HG02943 (cell line): ENCODE results near the gene CDKAL1.
"Not testable (repeated sequence)": the region's sequence is repeated elsewhere in the genome, so short reads cannot be mapped to it uniquely, and the experiment has no call there.

ENCODE experiments used
- ATAC-seq: cut with Tn5 transposase; IDR thresholded peaks from one replicate; pipeline ENCODE4 v1.9.1; 2021; ENCODE audit warnings: mild to moderate bottlenecking, low read depth, moderate library complexity; ENCODE audit not compliant: unreplicated experiment

The CDKAL1 gene

GRCh38 chr6:21245488-21245887, 711.2 kb downstream of the CDKAL1 start:
- ATAC-seq, result no peak

- no peak for ATAC-seq
These were observed 711.8 kb downstream of the CDKAL1 start for GRCh38 chr6:21246075-21246474.

- ATAC-seq, result not testable (repeated sequence)
These were observed 720.2 kb downstream of the CDKAL1 start for GRCh38 chr6:21254460-21254859.

GRCh38 chr6:21256197-21256596, 721.9 kb downstream of the CDKAL1 start:
- no peak for ATAC-seq

GRCh38 chr6:21257125-21257524, 722.9 kb downstream of the CDKAL1 start:
- no peak for ATAC-seq

- no peak for ATAC-seq
These were observed 724.4 kb downstream of the CDKAL1 start for GRCh38 chr6:21258665-21259064.

GRCh38 chr6:21259660-21260059, 725.4 kb downstream of the CDKAL1 start:
- no peak for ATAC-seq

- ATAC-seq, result no peak
These were observed 728.2 kb downstream of the CDKAL1 start for GRCh38 chr6:21262504-21262903.

- no peak for ATAC-seq
These were observed 729.5 kb downstream of the CDKAL1 start for GRCh38 chr6:21263531-21264287.

GRCh38 chr6:21264288-21265033, 730.2 kb downstream of the CDKAL1 start:
- ATAC-seq, result no peak

GRCh38 chr6:21265034-21265729, 730.9 kb downstream of the CDKAL1 start:
- no peak for ATAC-seq

GRCh38 chr6:21265730-21266044, 731.4 kb downstream of the CDKAL1 start:
- ATAC-seq, result no peak

- ATAC-seq, result no peak
These were observed 736.5 kb downstream of the CDKAL1 start for GRCh38 chr6:21270636-21271201.

- ATAC-seq, result no peak
These were observed 737.3 kb downstream of the CDKAL1 start for GRCh38 chr6:21271428-21272155.

GRCh38 chr6:21273451-21273850, 739.2 kb downstream of the CDKAL1 start:
- ATAC-seq, result no peak

- ATAC-seq, result no peak
These were observed 740.6 kb downstream of the CDKAL1 start for GRCh38 chr6:21274851-21275250.

GRCh38 chr6:21277601-21278374, 743.5 kb downstream of the CDKAL1 start:
- ATAC-seq, result no peak

GRCh38 chr6:21278375-21278745, 744.1 kb downstream of the CDKAL1 start:
- ATAC-seq, result no peak

- ATAC-seq, result no peak
These were observed 745.4 kb downstream of the CDKAL1 start for GRCh38 chr6:21279619-21280018.

- ATAC-seq, result no peak
These were observed 747.1 kb downstream of the CDKAL1 start for GRCh38 chr6:21281366-21281765.
